A673 (cell line): Measurements from ENCODE around the gene CHPF2.

Source experiments
- EZH2 ChIP-seq: fragments of 200-600 bp; sonication (generic); IDR thresholded peaks from 2 replicates; pipeline ENCODE4 v1.6.1; 2017; ENCODE audit warnings: borderline replicate concordance, low read depth, mild to moderate bottlenecking, mixed read lengths, antibody characterized with exemption, low read length; ENCODE audit not compliant: poor library complexity, severe bottlenecking
- TF ChIP-seq, protein P1 (sequence below): fragments of 300-800, 200-600 bp; sonication (generic); conservative IDR thresholded peaks from 2 replicates; pipeline ENCODE4 v1.5.1; 2017; ENCODE audit warnings: low read depth, mild to moderate bottlenecking, antibody characterized with exemption, low read length, moderate library complexity, mixed read lengths

DNA sequence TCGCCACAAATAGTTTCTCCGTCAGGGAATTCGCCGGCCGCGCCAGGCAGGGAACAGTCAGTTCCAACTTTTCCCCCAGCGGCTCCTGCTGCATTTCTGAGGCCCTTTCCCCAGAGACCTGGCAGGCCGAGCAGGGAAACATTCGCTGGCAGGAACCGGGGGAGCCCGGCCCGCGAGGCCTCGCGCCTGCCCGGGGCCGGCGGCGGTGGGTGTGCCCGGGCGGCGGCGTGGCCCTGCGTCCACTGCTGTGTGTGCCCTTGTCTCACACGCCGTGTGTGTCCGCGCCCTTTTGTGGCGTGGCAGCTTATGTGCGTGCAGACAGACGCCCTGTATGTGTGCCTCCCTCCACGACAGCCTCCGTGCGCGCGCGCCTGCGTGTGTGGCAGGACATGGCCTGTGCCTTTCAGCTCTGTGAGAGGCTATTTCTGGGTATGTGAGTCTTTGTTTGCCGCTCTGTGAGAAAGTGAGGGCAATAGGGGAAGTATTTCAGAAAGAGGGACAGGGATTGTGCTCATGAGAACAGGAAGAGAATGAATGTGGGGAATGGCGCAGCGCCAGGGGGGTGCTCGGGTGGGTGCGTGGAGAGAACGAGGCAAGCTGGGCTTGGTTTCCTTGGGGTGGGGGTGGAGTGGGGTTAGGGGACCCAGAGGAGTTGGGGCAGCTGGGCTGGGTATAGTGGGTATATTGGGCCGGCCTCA, 16.9 kb downstream of the CHPF2 start:
- TF ChIP-seq, protein P1, sequence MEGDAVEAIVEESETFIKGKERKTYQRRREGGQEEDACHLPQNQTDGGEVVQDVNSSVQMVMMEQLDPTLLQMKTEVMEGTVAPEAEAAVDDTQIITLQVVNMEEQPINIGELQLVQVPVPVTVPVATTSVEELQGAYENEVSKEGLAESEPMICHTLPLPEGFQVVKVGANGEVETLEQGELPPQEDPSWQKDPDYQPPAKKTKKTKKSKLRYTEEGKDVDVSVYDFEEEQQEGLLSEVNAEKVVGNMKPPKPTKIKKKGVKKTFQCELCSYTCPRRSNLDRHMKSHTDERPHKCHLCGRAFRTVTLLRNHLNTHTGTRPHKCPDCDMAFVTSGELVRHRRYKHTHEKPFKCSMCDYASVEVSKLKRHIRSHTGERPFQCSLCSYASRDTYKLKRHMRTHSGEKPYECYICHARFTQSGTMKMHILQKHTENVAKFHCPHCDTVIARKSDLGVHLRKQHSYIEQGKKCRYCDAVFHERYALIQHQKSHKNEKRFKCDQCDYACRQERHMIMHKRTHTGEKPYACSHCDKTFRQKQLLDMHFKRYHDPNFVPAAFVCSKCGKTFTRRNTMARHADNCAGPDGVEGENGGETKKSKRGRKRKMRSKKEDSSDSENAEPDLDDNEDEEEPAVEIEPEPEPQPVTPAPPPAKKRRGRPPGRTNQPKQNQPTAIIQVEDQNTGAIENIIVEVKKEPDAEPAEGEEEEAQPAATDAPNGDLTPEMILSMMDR = no peak
- no peak for TF ChIP-seq EZH2
